ENCODE measurements around the gene PPM1H. TPM values are rescaled to one million over a fixed set of nuclear protein-coding genes. Genes with fewer than 3 reads are reported as not detected.

PPM1H gene
- polyA plus RNA-seq, 1 donor from 2014 or later, result not detected

GRCh38 chr12:62720025-62720424 is 214.9 kb downstream of the PPM1H start:
- Mint-ChIP-seq H3K36me3 (no peaks in the 10 kb centered on the region), H3K4me3 (no peak overlapping the region), H3K27me3 (no peaks in the 10 kb centered on the region), H3K9me3 (no peaks in the 10 kb centered on the region), H3K4me1 (no peaks in the 10 kb centered on the region), H3K27ac (no peak overlapping the region)

- Mint-ChIP-seq H3K27ac (no peak overlapping the region), H3K4me1 (no peaks in the 10 kb centered on the region)
These were observed 216.1 kb downstream of the PPM1H start for GRCh38 chr12:62718762-62719426.

GRCh38 chr12:62717643-62718042 is 217.3 kb downstream of the PPM1H start:
- Mint-ChIP-seq H3K9me3 (no peaks in the 10 kb centered on the region), H3K4me1 (no peaks in the 10 kb centered on the region)

More at GRCh38 chr12:62718762-62719426, 216.1 kb downstream of the PPM1H start:
- H3K27me3 Mint-ChIP-seq, result no peaks in the 10 kb centered on the region
- H3K36me3 Mint-ChIP-seq, result no peaks in the 10 kb centered on the region
- H3K9me3 Mint-ChIP-seq, result no peaks in the 10 kb centered on the region
- no peak overlapping the region for H3K4me3 Mint-ChIP-seq

GRCh38 chr12:62716866-62717525 is 218.0 kb downstream of the PPM1H start:
- Mint-ChIP-seq H3K27ac (no peak overlapping the region), H3K27me3 (no peaks in the 10 kb centered on the region), H3K4me3 (no peak overlapping the region), H3K9me3 (no peaks in the 10 kb centered on the region), H3K4me1 (no peaks in the 10 kb centered on the region), H3K36me3 (no peaks in the 10 kb centered on the region)

More at GRCh38 chr12:62717643-62718042, 217.3 kb downstream of the PPM1H start:
- Mint-ChIP-seq H3K36me3 (no peaks in the 10 kb centered on the region), H3K4me3 (no peak overlapping the region), H3K27me3 (no peaks in the 10 kb centered on the region), H3K27ac (no peak overlapping the region)

- no peaks in the 10 kb centered on the region for H3K4me1 Mint-ChIP-seq
- no peaks in the 10 kb centered on the region for H3K36me3 Mint-ChIP-seq
- no peaks in the 10 kb centered on the region for H3K9me3 Mint-ChIP-seq
- H3K4me3 Mint-ChIP-seq, result no peak overlapping the region
- H3K27ac Mint-ChIP-seq, result no peak overlapping the region
- no peaks in the 10 kb centered on the region for H3K27me3 Mint-ChIP-seq
These were observed 218.9 kb downstream of the PPM1H start for GRCh38 chr12:62716037-62716436.

GRCh38 chr12:62714774-62715721 is 219.9 kb downstream of the PPM1H start:
- H3K9me3 Mint-ChIP-seq, result no peaks in the 10 kb centered on the region
- no peaks in the 10 kb centered on the region for H3K27me3 Mint-ChIP-seq
- H3K36me3 Mint-ChIP-seq, result no peaks in the 10 kb centered on the region
- H3K4me1 Mint-ChIP-seq, result no peaks in the 10 kb centered on the region
- H3K27ac Mint-ChIP-seq, result no peak overlapping the region
- no peak overlapping the region for H3K4me3 Mint-ChIP-seq

GRCh38 chr12:62714181-62714773 is 220.7 kb downstream of the PPM1H start:
- Mint-ChIP-seq H3K36me3 (no peaks in the 10 kb centered on the region), H3K4me1 (no peaks in the 10 kb centered on the region), H3K27ac (no peak overlapping the region), H3K9me3 (no peaks in the 10 kb centered on the region), H3K27me3 (no peaks in the 10 kb centered on the region), H3K4me3 (no peak overlapping the region)

- Mint-ChIP-seq H3K9me3 (no peaks in the 10 kb centered on the region), H3K4me1 (no peaks in the 10 kb centered on the region), H3K4me3 (no peak overlapping the region), H3K27me3 (no peaks in the 10 kb centered on the region), H3K27ac (no peak overlapping the region), H3K36me3 (no peaks in the 10 kb centered on the region)
These were observed 221.2 kb downstream of the PPM1H start for GRCh38 chr12:62713723-62714122.

- H3K9me3 Mint-ChIP-seq, result no peaks in the 10 kb centered on the region
- H3K27ac Mint-ChIP-seq, result no peak overlapping the region
- H3K4me1 Mint-ChIP-seq, result no peaks in the 10 kb centered on the region
- no peak overlapping the region for H3K4me3 Mint-ChIP-seq
- no peaks in the 10 kb centered on the region for H3K36me3 Mint-ChIP-seq
- H3K27me3 Mint-ChIP-seq, result no peaks in the 10 kb centered on the region
These were observed 222.0 kb downstream of the PPM1H start for GRCh38 chr12:62712681-62713573.

GRCh38 chr12:62711631-62712241 is 223.2 kb downstream of the PPM1H start:
- Mint-ChIP-seq H3K27ac (no peak overlapping the region), H3K4me1 (no peaks in the 10 kb centered on the region), H3K9me3 (no peaks in the 10 kb centered on the region), H3K36me3 (no peaks in the 10 kb centered on the region), H3K4me3 (no peak overlapping the region), H3K27me3 (no peaks in the 10 kb centered on the region)

- Mint-ChIP-seq H3K27me3 (no peaks in the 10 kb centered on the region), H3K36me3 (no peaks in the 10 kb centered on the region), H3K4me3 (no peak overlapping the region), H3K27ac (no peak overlapping the region), H3K9me3 (no peaks in the 10 kb centered on the region), H3K4me1 (no peaks in the 10 kb centered on the region)
These were observed 225.6 kb downstream of the PPM1H start for GRCh38 chr12:62709311-62709710.

GRCh38 chr12:62707939-62708338 is 227.0 kb downstream of the PPM1H start:
- H3K27me3 Mint-ChIP-seq, result peaks cover 5% of the 10 kb centered on the region
- H3K4me1 Mint-ChIP-seq, result no peaks in the 10 kb centered on the region
- no peak overlapping the region for H3K27ac Mint-ChIP-seq
- no peaks in the 10 kb centered on the region for H3K36me3 Mint-ChIP-seq
- H3K9me3 Mint-ChIP-seq, result no peaks in the 10 kb centered on the region
- no peak overlapping the region for H3K4me3 Mint-ChIP-seq

GRCh38 chr12:62705846-62706245 is 229.1 kb downstream of the PPM1H start:
- H3K36me3 Mint-ChIP-seq, result no peaks in the 10 kb centered on the region
- H3K27me3 Mint-ChIP-seq, result peaks cover 10% of the 10 kb centered on the region
- no peak overlapping the region for H3K27ac Mint-ChIP-seq
- no peaks in the 10 kb centered on the region for H3K9me3 Mint-ChIP-seq
- H3K4me3 Mint-ChIP-seq, result no peak overlapping the region
- no peaks in the 10 kb centered on the region for H3K4me1 Mint-ChIP-seq

- Mint-ChIP-seq H3K27ac (no peak overlapping the region), H3K9me3 (no peaks in the 10 kb centered on the region), H3K4me3 (no peak overlapping the region), H3K27me3 (peaks cover 10% of the 10 kb centered on the region), H3K4me1 (no peaks in the 10 kb centered on the region), H3K36me3 (no peaks in the 10 kb centered on the region)
These were observed 232.0 kb downstream of the PPM1H start for GRCh38 chr12:62703011-62703380.
